B cell (primary cell): ENCODE results near the gene SAT1. TPM values are rescaled to one million over a fixed set of nuclear protein-coding genes. Genes with fewer than 3 reads are reported as not detected.

Experiments used
- ATAC-seq: fragments of 200-7000 bp; cut with Tn5 transposase; one replicate; pipeline ENCODE4 v1.10.0; 2021; ENCODE audit warnings: low read depth, mild to moderate bottlenecking, moderate number of reproducible peaks, moderate library complexity
- CTCF ChIA-PET: fragments of 350-600 bp; sonication (Branson Sonifier 250); formaldehyde crosslinking; loops from one replicate; lab custom pipeline; 2021; ENCODE audit warnings: antibody characterized with exemption, inconsistent platforms; lab: Charles Lee
- POLR2A ChIA-PET: fragments of 350-600 bp; sonication (Branson Sonifier 250); formaldehyde crosslinking; loops from one replicate; lab custom pipeline; 2021; ENCODE audit warnings: antibody characterized with exemption; lab: Charles Lee
- DNase-seq: peaks from one replicate; pipeline ENCODE4 v3.0.0; 2013
- H2AFZ ChIP-seq: 2 replicates; pipeline ENCODE4 v1.6.1; 2012; ENCODE audit warnings: mild to moderate bottlenecking, low read depth, low read length; ENCODE audit not compliant: insufficient read depth, poor library complexity, severe bottlenecking
- H3K27ac ChIP-seq, 2 donors: 1 replicate in 1 of 2; 2 replicates in 1 of 2; pipeline ENCODE4 v1.5.1; 2012 to 2013; ENCODE audit warnings: low read length in 2 of 2, mild to moderate bottlenecking in 2 of 2, moderate library complexity in 1 of 2
- H3K27me3 ChIP-seq, 4 experiments: fragments of 200-600 bp in 1 of 4; sonication (generic) in 1 of 4; replicated peaks in 1 of 4; 1 replicate in 2 of 4; 2 replicates in 2 of 4; pipeline versions ENCODE4 v1.6.1 to v1.7.0; 2013 to 2016; ENCODE audit warnings: low read length in 3 of 4, mild to moderate bottlenecking in 2 of 4, mixed read lengths in 1 of 4, moderate library complexity in 1 of 4; ENCODE audit not compliant: insufficient read depth in 4 of 4, control insufficient read depth in 3 of 4; ENCODE audit errors: control extremely low read depth in 1 of 4
- H3K36me3 ChIP-seq, 2 experiments: replicated peaks in 1 of 2; 1 replicate in 1 of 2; 2 replicates in 1 of 2; pipeline versions ENCODE4 v1.6.1 to v1.7.1; 2013; ENCODE audit warnings: low read length in 1 of 2; ENCODE audit not compliant: insufficient read depth in 2 of 2, control insufficient read depth in 1 of 2; ENCODE audit errors: control extremely low read depth in 1 of 2, extremely low read depth in 1 of 2
- H3K4me1 ChIP-seq, 2 donors: fragments of 200-600 bp in 1 of 2; sonication (generic) in 1 of 2; 1 replicate in 1 of 2; 2 replicates in 1 of 2; pipeline versions ENCODE4 v1.5.1 to v1.6.1; 2013 to 2017; ENCODE audit warnings: low read length in 2 of 2; ENCODE audit not compliant: control insufficient read depth in 2 of 2, insufficient read depth in 2 of 2
- H3K4me2 ChIP-seq: replicated peaks from 2 replicates; pipeline ENCODE3; 2012; ENCODE audit warnings: mild to moderate bottlenecking, low read depth, low read length; ENCODE audit not compliant: poor library complexity, severe bottlenecking
- H3K4me3 ChIP-seq, 5 experiments: fragments of 200-600 bp in 1 of 5; sonication (generic) in 1 of 5; 1 replicate in 3 of 5; 2 replicates in 2 of 5; pipeline versions ENCODE4 v1.5.1 to v1.7.0; 2011 to 2016; ENCODE audit warnings: low read length in 4 of 5, mild to moderate bottlenecking in 4 of 5, low read depth in 2 of 5, control low read depth in 1 of 5, moderate library complexity in 1 of 5; ENCODE audit not compliant: insufficient read depth in 1 of 5; ENCODE audit errors: control extremely low read depth in 1 of 5, extremely low read depth in 1 of 5
- H3K79me2 ChIP-seq: fragments of 200-600 bp; sonication (generic); one replicate; pipeline ENCODE4 v1.6.0; 2016; ENCODE audit warnings: low read length; ENCODE audit not compliant: control insufficient read depth, insufficient read depth
- H3K9ac ChIP-seq: fragments of 200-600 bp; sonication (generic); 2 replicates; pipeline ENCODE4 v1.6.1; 2017; ENCODE audit warnings: mild to moderate bottlenecking, low read length, moderate library complexity
- H3K9me3 ChIP-seq, 3 donors: one replicate each; pipeline versions ENCODE4 v1.6.1 to v1.7.1; 2013; ENCODE audit warnings: low read length in 2 of 3; ENCODE audit not compliant: control insufficient read depth in 2 of 3, insufficient read depth in 1 of 3; ENCODE audit errors: control extremely low read depth in 1 of 3
- H4K20me1 ChIP-seq: 2 replicates; pipeline ENCODE4 v1.6.0; 2012; ENCODE audit warnings: mild to moderate bottlenecking, low read length; ENCODE audit not compliant: insufficient read depth, control insufficient read depth, poor library complexity, severe bottlenecking
- H3K27ac Mint-ChIP-seq: one replicate; pipeline ENCODE4 v1.8.0; 2021; ENCODE audit warnings: mixed read lengths
- H3K27me3 Mint-ChIP-seq: one replicate; pipeline ENCODE4 v1.8.0; 2021; ENCODE audit warnings: mixed read lengths
- H3K4me1 Mint-ChIP-seq: one replicate; pipeline ENCODE4 v1.8.0; 2021; ENCODE audit warnings: mixed read lengths
- H3K4me3 Mint-ChIP-seq: one replicate; pipeline ENCODE4 v1.8.0; 2021; ENCODE audit warnings: mixed read lengths
- H3K9me3 Mint-ChIP-seq: one replicate; pipeline ENCODE4 v1.8.0; 2022; ENCODE audit warnings: mixed read lengths; ENCODE audit not compliant: insufficient read depth
- CTCF ChIP-seq: fragments of 200-600 bp; IDR thresholded peaks from one replicate; pipeline ENCODE4 v1.8.0; 2022; ENCODE audit warnings: antibody characterized with exemption, mild to moderate bottlenecking
- EZH2 ChIP-seq: IDR thresholded peaks from 2 replicates; pipeline ENCODE4 v1.6.1; 2012; ENCODE audit warnings: borderline replicate concordance, low read depth, mild to moderate bottlenecking, moderate library complexity, low read length; ENCODE audit not compliant: insufficient read depth, poor library complexity, severe bottlenecking
- WGBS: methylation state at CpG from one replicate; pipeline ENCODE4 v1.1.5; 2013; ENCODE audit warnings: missing lambda C conversion rate; ENCODE audit not compliant: insufficient coverage; 5-methylcytosine and 5-hydroxymethylcytosine counted together
- intact Hi-C: fragments of 100-400 bp; cut with micrococcal nuclease; formaldehyde crosslinking; loops from one replicate; pipeline ENCODE4 v1.10.0; 2022
- polyA plus RNA-seq: library from polyadenylated mRNA; depleted of rRNA; stranded (reverse); fragments of >200 nt; gene quantifications from 2 replicates; pipeline ENCODE4 v1.2.3, GENCODE V29; 2012
- total RNA-seq, 2 donors: library from RNA; stranded (reverse); fragments of 120-200 nt in 1 of 2; gene quantifications; 1 replicate in 1 of 2; 2 replicates in 1 of 2; pipeline versions ENCODE4 v1.2.3 to v1.2.4, GENCODE V29; 2013 to 2022

The SAT1 gene
- total and polyA plus RNA-seq, 2 donors (not counting 1 experiment from before 2014, with no cell fraction given) = 172 to 479 TPM

- Mint-ChIP-seq H3K9me3 (no peaks in the 10 kb centered on the region), H3K27me3 (no peaks in the 10 kb centered on the region), H3K4me3 (no peak overlapping the region), H3K4me1 (peaks cover 21% of the 10 kb centered on the region), H3K27ac (no peak overlapping the region)
- H2AFZ ChIP-seq = no peak overlapping the region
- H4K20me1 ChIP-seq = no peaks in the 10 kb centered on the region
- no peak overlapping the region for H3K4me2 ChIP-seq
- H3K27me3 ChIP-seq = no peaks in the 10 kb centered on the region
- ATAC-seq (no peak), DNase-seq (no peak)
- H3K27ac ChIP-seq = no peak overlapping the region
- ChIA-PET POLR2A (no interaction called here), CTCF (no interaction called here)
- H3K36me3 ChIP-seq = no peaks in the 10 kb centered on the region
- no peak for TF ChIP-seq CTCF
- TF ChIP-seq EZH2 = no peak
- no peaks in the 10 kb centered on the region for H3K9me3 ChIP-seq
- intact Hi-C loops = loop anchor here (5.0 kb wide), 1 partner anchor 33 kb away; the partner anchor contains the start of gene SAT1
- no peak overlapping the region for H3K9ac ChIP-seq
- peaks cover 10 to 20% of the 10 kb centered on the region in 2 donors for H3K4me1 ChIP-seq
- WGBS = 100% methylated on average over 4 of the region's 7 CpGs
- no peak overlapping the region for H3K4me3 ChIP-seq
- no peaks in the 10 kb centered on the region for H3K79me2 ChIP-seq
Observed at GRCh38 chrX:23815376-23815775, 32.4 kb downstream of the SAT1 start.

GRCh38 chrX:23816179-23816578, 33.2 kb downstream of the SAT1 start:
- POLR2A ChIA-PET = interaction anchor here (0.6 kb wide), 1 partner anchor 32 kb away, joined by 9 read pairs; no protein-coding TSS in a partner anchor
- ATAC-seq (no peak), DNase-seq (no peak)
- no peak overlapping the region for H3K4me3 ChIP-seq
- no peaks in the 10 kb centered on the region for H3K9me3 ChIP-seq
- H3K36me3 ChIP-seq = no peaks in the 10 kb centered on the region
- CTCF ChIA-PET = interaction anchor here (1.7 kb wide), 1 partner anchor 86 kb away, joined by 8 read pairs; no protein-coding TSS in a partner anchor
- Mint-ChIP-seq H3K9me3 (no peaks in the 10 kb centered on the region), H3K27ac (no peak overlapping the region), H3K4me1 (peaks cover 14% of the 10 kb centered on the region), H3K4me3 (no peak overlapping the region), H3K27me3 (no peaks in the 10 kb centered on the region)
- no peaks in the 10 kb centered on the region for H3K79me2 ChIP-seq
- intact Hi-C loops = loop anchor here (5.0 kb wide), 1 partner anchor 34 kb away; the partner anchor contains the start of gene SAT1
- no peaks in the 10 kb centered on the region for H3K27me3 ChIP-seq
- 100% methylated on average over 2 of the region's 4 CpGs for WGBS
- H3K4me2 ChIP-seq = no peak overlapping the region
- no peak overlapping the region for H3K27ac ChIP-seq
- no peak overlapping the region for H3K9ac ChIP-seq
- TF ChIP-seq CTCF = no peak
- no peak for TF ChIP-seq EZH2
- peaks cover 10 to 16% of the 10 kb centered on the region in 2 donors for H3K4me1 ChIP-seq
- no peaks in the 10 kb centered on the region for H4K20me1 ChIP-seq
- no peak overlapping the region for H2AFZ ChIP-seq
